Measurements from ENCODE around the gene MAP3K14. TPM values are rescaled to one million over a fixed set of nuclear protein-coding genes. Genes with fewer than 3 reads are reported as not detected.
A peak's percentile ranks its signal among the peaks of the same experiment; 100 is the strongest.

MAP3K14 gene
- total and polyA plus RNA-seq, 2 experiments from 2014 or later, result 1.3 to 2.9 TPM

DNA sequence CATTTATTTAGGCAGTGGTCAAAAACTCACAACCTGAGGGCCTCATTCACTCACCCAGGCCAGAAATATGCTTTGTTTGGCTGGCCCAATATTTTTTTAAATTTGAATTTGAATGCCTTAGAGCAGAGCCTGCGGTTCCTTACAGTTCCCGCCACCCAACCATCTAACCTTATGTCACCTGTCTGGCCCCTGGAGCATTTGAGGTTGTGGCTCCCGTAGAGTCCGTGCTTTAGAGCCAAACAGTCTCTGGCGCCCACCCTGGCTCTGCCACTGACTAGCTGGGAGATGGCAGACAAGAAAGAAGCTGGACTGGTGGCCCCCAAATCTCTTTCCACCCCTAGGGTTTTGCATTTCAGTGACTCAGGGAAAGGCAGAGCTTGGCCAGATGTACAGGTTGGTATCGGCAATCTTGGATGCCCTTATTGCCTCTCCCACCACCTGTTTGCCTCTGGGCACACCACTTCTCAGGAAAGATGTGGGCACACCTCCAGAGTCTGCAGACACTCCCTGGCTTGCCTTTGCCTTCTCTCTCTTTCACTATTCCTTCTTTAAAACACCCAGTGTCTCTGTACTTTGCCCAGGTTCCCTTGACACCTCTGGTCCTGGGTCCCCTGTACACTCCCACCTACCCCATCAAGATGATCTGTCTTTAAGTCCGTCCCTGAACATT lies 1.9 kb upstream of the MAP3K14 start:
- no peak overlapping the region for H3K27ac ChIP-seq
- H3K9me3 ChIP-seq (ENCODE audit: low read depth), result no peaks in the 10 kb centered on the region
- peaks cover 11% of the 10 kb centered on the region for H3K4me1 ChIP-seq (ENCODE audit: low read depth)
- H3K27me3 ChIP-seq, result no peaks in the 10 kb centered on the region
- H3K36me3 ChIP-seq, result no peaks in the 10 kb centered on the region
- H3K4me3 ChIP-seq, result no peak overlapping the region
- TF ChIP-seq, protein P1, sequence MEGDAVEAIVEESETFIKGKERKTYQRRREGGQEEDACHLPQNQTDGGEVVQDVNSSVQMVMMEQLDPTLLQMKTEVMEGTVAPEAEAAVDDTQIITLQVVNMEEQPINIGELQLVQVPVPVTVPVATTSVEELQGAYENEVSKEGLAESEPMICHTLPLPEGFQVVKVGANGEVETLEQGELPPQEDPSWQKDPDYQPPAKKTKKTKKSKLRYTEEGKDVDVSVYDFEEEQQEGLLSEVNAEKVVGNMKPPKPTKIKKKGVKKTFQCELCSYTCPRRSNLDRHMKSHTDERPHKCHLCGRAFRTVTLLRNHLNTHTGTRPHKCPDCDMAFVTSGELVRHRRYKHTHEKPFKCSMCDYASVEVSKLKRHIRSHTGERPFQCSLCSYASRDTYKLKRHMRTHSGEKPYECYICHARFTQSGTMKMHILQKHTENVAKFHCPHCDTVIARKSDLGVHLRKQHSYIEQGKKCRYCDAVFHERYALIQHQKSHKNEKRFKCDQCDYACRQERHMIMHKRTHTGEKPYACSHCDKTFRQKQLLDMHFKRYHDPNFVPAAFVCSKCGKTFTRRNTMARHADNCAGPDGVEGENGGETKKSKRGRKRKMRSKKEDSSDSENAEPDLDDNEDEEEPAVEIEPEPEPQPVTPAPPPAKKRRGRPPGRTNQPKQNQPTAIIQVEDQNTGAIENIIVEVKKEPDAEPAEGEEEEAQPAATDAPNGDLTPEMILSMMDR (IDR thresholded peaks at IDR 0.05; ENCODE audit: low read depth, low read length), result no peak
- DNase-seq (ENCODE audit: low read depth in 1 of 2, low spot score in 1 of 2), result no peak

DNA sequence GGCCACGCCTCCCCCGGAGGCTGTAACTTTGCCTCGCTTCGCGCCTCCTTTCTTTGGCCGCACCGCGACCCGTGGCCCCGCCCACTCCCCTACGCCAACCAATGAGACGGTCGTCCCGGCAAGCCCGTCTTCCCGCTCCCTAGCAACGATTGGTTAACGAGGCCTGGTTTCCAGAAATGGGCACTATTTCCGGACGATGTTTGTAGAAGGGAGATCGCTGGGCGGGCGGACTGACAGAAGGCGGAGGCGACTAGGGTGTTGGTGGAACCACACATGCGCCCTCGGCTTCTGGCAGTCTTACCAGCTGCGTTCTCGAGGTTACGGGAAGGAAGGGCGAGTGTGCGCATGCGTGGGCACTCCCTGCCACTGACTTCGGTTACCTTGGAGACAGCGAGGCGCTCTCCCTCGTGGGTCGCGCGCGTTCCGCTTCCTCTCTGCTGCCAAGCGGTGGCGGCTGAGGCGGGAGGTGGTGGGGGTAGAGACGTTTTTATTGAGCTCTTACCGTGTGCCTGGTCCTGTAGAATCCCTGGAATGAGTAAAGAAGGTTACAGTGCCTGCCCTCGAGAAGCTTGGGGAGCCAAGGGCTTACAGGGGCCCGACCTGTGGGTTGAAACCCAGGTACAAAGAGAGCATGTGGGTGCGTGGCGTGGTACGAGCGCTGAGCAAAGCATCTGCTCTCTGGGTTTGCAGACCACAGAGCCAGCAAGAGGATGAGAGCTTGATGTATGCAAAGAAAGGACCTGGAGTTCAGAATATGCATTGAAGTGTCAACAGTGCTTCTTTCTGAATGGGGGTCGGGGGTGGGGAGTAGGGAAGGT lies 500 bp upstream of the MAP3K14 start:
- peak overlapping the region; percentile 59 for H3K27ac ChIP-seq
- H3K27me3 ChIP-seq, result no peaks in the 10 kb centered on the region
- H3K9me3 ChIP-seq (ENCODE audit: low read depth), result no peaks in the 10 kb centered on the region
- TF ChIP-seq, protein P1 (IDR thresholded peaks at IDR 0.05; ENCODE audit: low read depth, low read length), result no peak
- no peaks in the 10 kb centered on the region for H3K36me3 ChIP-seq
- peak overlapping the region; percentile 49 for H3K4me3 ChIP-seq
- H3K4me1 ChIP-seq (ENCODE audit: low read depth), result peaks cover 14% of the 10 kb centered on the region
- peak; percentile 100 for DNase-seq (ENCODE audit: low read depth in 1 of 2, low spot score in 1 of 2)

DNA sequence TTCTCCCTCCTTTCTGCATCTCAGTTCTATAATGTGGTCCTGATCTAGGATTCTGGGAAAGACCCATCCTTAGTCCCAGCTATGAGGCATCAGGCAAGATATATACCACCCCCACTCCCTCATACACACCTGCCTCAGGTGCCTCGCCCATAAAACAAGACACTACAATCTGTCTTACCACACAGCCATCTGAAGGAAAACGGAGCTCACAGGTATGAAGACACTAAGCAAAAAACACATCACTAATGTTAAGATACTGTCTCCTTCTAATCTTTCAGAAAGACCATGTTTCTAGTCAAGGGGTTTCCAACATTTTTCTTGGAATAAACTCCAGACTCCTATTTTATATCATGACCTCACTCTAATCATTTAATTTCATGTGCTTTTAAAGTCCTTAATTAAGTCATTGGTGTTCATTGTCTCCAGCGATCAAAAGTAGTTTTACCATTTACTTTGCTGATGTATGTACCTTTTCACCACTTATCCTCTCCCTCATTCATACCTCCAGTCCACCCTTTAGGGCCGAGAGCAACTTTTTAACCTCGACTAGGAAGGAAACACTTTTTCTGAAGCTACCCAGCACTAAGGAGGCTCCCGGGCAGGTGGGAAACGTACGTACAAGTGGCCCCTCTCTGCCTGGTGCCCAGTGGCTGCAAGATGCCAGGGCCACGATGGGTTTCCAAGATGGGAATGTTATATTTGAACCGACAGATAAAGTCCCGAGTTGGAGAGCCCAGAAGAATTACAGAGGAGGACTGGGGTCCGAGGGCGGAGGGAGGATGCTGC lies 979 bp downstream of the MAP3K14 start:
- peak overlapping the region; percentile 85 for H3K27ac ChIP-seq
- H3K36me3 ChIP-seq, result no peaks in the 10 kb centered on the region
- TF ChIP-seq, protein P1 (IDR thresholded peaks at IDR 0.05; ENCODE audit: low read depth, low read length), result no peak
- no peaks in the 10 kb centered on the region for H3K27me3 ChIP-seq
- H3K4me3 ChIP-seq, result peak overlapping the region; percentile 49
- peaks cover 29% of the 10 kb centered on the region for H3K4me1 ChIP-seq (ENCODE audit: low read depth)
- DNase-seq (ENCODE audit: low read depth in 1 of 2, low spot score in 1 of 2), result no peak
- no peaks in the 10 kb centered on the region for H3K9me3 ChIP-seq (ENCODE audit: low read depth)

DNA sequence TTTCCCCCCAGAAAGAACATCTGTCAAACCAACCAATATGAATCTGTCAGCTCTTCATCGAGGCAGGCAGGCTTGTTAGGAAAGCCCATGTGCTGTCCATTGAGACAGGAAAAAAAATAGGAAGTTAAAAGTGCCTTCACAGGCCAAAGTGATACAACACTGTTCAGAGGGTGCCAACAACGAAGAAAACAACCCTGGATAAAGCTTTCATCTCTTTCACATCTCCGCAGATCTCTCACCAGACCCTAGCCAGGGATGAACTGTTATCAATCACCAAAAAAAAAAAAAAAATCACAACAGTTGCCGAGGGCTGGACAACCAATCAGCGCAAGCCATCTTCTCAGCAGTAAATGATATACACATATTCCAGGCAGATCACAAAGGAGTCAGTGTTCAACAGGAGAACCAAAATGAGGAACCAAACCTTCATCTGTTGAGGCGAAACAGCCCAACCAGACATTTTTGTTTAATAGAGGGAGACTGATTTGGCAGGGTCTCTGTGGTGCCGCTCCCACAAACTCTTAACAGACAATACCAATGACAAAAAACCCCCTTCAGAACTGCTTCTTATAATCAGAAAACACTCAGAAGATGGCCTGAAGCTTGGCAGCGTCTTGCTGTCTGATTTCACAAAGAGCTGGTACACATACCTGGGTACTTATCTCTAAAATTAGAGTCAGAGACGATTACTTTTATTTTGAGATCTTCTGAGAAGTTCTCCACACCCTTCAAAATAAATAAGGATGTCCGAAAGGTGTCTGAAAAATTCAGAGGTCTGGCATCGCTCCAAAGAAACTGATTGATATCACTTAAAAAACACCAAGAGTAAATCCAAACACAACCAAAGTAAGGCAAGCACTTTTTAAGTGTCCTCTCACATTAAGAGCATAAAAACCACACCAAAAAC lies 1.8 kb downstream of the MAP3K14 start:
- Histone ChIP-seq H3K27me3 (no peaks in the 10 kb centered on the region), H3K36me3 (no peaks in the 10 kb centered on the region), H3K27ac (no peak overlapping the region), H3K4me3 (no peak overlapping the region), H3K4me1 (ENCODE audit: low read depth) (peaks cover 29% of the 10 kb centered on the region), H3K9me3 (ENCODE audit: low read depth) (no peaks in the 10 kb centered on the region)
- DNase-seq (ENCODE audit: low read depth in 1 of 2, low spot score in 1 of 2), result no peak
- TF ChIP-seq, protein P1 (IDR thresholded peaks at IDR 0.05; ENCODE audit: low read depth, low read length), result no peak

Measured in cardiac muscle cell (in vitro differentiated cells and primary cell).